OCI-LY3 (cell line): ENCODE results near the gene TDRD9.

Source experiments
- CTCF ChIP-seq: fragments of 200-600, 300-600 bp; sonication (generic); IDR thresholded peaks from 2 replicates; pipeline ENCODE4 v1.5.1; 2014; ENCODE audit warnings: antibody characterized with exemption, low read length, low read depth
- EZH2phosphoT487 ChIP-seq: fragments of 200-600 bp; shearing (Covaris generic); IDR thresholded peaks from 2 replicates; pipeline ENCODE4 v1.6.1; 2018; ENCODE audit warnings: antibody characterized with exemption, mixed run types, low read depth

- TF ChIP-seq EZH2phosphoT487 (no peak), CTCF (no peak)
Observed at GRCh38 chr14:103925316-103925715, 2.9 kb upstream of the TDRD9 start.
